Peyer's patch (tissue), 4 donors: ENCODE measurements around the gene TMBIM1.
A peak's percentile ranks its signal among the peaks of the same experiment; 100 is the strongest.

ENCODE experiments used
- POLR2A ChIP-seq, 2 donors: fragments of 450-650 bp; IDR thresholded peaks; one replicate each; pipeline ENCODE4 v1.5.1; 2017; ENCODE audit warnings: antibody characterized with exemption in 2 of 2, mild to moderate bottlenecking in 2 of 2, moderate library complexity in 2 of 2
- TF ChIP-seq, protein P1 (sequence below), 6 experiments: fragments of 450-650 bp in 4 of 6; fragments of 200-600 bp in 2 of 6; sonication (generic) in 1 of 6; IDR thresholded peaks; one replicate each; pipeline ENCODE4 v1.5.1; 2017 to 2019; ENCODE audit warnings: antibody characterized with exemption in 6 of 6, mild to moderate bottlenecking in 3 of 6, moderate library complexity in 1 of 6

DNA sequence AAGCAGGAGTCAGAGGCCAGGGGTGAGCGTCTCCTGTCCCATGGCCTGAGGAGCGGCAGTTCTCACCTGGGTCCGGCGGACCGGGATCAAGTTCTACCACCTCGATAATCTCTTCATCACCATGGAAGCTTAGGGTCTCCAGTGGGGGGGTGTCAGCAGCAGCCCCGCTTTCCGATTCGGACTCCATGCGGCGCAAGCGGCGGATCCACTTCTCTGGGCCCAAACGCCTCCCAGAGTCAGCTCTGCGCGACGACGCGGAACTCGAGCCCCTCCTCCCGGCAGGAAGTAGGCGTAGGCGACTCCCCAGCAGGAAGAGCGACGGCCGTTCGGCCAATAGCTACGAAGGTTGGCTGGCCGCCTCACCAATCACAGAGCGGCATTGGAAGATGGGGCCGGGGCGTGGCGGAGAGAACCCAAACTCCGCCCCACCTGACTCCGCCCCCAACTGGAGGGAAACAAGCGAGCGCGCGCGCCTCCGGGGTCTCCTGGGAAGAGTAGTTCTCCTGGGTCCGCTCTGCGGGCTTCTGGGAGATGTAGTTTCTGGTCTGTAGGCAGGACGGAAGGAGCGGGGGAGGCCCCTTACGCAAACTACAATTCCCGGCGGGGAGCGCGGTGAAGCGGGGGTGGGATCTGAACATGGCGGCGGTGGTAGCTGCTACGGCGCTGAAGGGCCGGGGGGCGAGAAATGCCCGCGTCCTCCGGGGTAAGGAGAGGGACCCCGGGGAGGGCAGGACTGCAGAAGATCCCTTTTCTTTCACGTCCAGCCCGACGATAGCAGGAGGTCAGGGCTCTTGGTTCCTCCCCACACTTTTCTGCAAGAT, 22.2 kb downstream of the TMBIM1 start, which contains the start of the genes AAMP and PNKD:
- peak; percentile 54 to 77 for TF ChIP-seq POLR2A (IDR thresholded peaks at IDR 0.05)
- TF ChIP-seq, protein P1, sequence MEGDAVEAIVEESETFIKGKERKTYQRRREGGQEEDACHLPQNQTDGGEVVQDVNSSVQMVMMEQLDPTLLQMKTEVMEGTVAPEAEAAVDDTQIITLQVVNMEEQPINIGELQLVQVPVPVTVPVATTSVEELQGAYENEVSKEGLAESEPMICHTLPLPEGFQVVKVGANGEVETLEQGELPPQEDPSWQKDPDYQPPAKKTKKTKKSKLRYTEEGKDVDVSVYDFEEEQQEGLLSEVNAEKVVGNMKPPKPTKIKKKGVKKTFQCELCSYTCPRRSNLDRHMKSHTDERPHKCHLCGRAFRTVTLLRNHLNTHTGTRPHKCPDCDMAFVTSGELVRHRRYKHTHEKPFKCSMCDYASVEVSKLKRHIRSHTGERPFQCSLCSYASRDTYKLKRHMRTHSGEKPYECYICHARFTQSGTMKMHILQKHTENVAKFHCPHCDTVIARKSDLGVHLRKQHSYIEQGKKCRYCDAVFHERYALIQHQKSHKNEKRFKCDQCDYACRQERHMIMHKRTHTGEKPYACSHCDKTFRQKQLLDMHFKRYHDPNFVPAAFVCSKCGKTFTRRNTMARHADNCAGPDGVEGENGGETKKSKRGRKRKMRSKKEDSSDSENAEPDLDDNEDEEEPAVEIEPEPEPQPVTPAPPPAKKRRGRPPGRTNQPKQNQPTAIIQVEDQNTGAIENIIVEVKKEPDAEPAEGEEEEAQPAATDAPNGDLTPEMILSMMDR (IDR thresholded peaks at IDR 0.05): peak in 4 of 6 experiments; percentile 5 to 27 (median 14)
